A549 (cell line): ENCODE results near the gene TACSTD2. TPM values are rescaled to one million over a fixed set of nuclear protein-coding genes. Genes with fewer than 3 reads are reported as not detected.

Experiments used
- ATAC-seq, 2 experiments: fragments of 200-7000 bp in 1 of 2; fragments of >200 bp in 1 of 2; cut with Nextera tagmentation in 1 of 2; cut with Tn5 transposase in 1 of 2; 3 replicates each; pipeline versions ENCODE4 v1.8.0 to v1.9.1; 2018 to 2020; ENCODE audit warnings: mild to moderate bottlenecking in 1 of 2, moderate library complexity in 1 of 2
- CTCF ChIA-PET: fragments of 300-600 bp; sonication (Branson Sonifier 250); formaldehyde crosslinking; extraction: SDS; loops from one replicate; lab custom pipeline; 2021; ENCODE audit warnings: antibody characterized with exemption, inconsistent platforms; lab: Yijun Ruan, JAX
- POLR2A ChIA-PET: fragments of 350-600 bp; formaldehyde crosslinking; extraction: SDS; loops from one replicate; lab custom pipeline; 2021; ENCODE audit warnings: antibody characterized with exemption, inconsistent platforms; lab: Yijun Ruan, JAX
- DNase-seq, 2 experiments: peaks; one replicate each; pipeline versions ENCODE4 v3.0.0 to v3.0.0-alpha.2; 2011 to 2016; ENCODE audit warnings: low read depth in 1 of 2, low spot score in 1 of 2
- FAIRE-seq: peaks from 2 replicates; lab custom pipeline; 2011; peaks lifted over from hg19 to GRCh38; lab: Jason Lieb, UNC
- H3K27ac ChIP-seq, 2 experiments: fragments of >200 bp; sonication (Bioruptor Twin); formaldehyde crosslinking; 3 replicates each; pipeline ENCODE4 v1.5.1; 2016 to 2017
- H3K4me1 ChIP-seq: fragments of >200 bp; sonication (Bioruptor Twin); formaldehyde crosslinking; 3 replicates; pipeline ENCODE4 v1.6.1; 2016
- H3K4me2 ChIP-seq: fragments of >200 bp; sonication (Bioruptor Twin); formaldehyde crosslinking; 3 replicates; pipeline ENCODE4 v1.6.1; 2016
- H3K4me3 ChIP-seq: fragments of >200 bp; sonication (Bioruptor Twin); formaldehyde crosslinking; 3 replicates; pipeline ENCODE4 v1.5.1; 2016
- H3K9me3 ChIP-seq: fragments of >200 bp; sonication (Bioruptor Twin); formaldehyde crosslinking; 3 replicates; pipeline ENCODE4 v1.6.1; 2016
- CBX8 ChIP-seq: fragments of 200-600 bp; sonication (generic); IDR thresholded peaks from 2 replicates; pipeline ENCODE4 v1.6.1; 2016
- CEBPB ChIP-seq, 2 experiments: fragments of >200 bp in 1 of 2; sonication (Bioruptor Twin) in 1 of 2; formaldehyde crosslinking in 1 of 2; IDR thresholded peaks; 2 replicates each; pipeline ENCODE4 v1.6.1; 2012 to 2016
- CHD4 ChIP-seq: fragments of 200-600 bp; sonication (generic); IDR thresholded peaks from 2 replicates; pipeline ENCODE4 v1.6.1; 2016; ENCODE audit warnings: antibody characterized with exemption, mild to moderate bottlenecking, borderline replicate concordance
- EHMT2 ChIP-seq: fragments of 200-600 bp; sonication (generic); IDR thresholded peaks from 2 replicates; pipeline ENCODE4 v1.6.1; 2016; ENCODE audit warnings: antibody characterized with exemption, low read depth, mild to moderate bottlenecking, moderate library complexity
- HDAC2 ChIP-seq: fragments of 200-600 bp; sonication (generic); IDR thresholded peaks from 2 replicates; pipeline ENCODE4 v1.6.1; 2016
- JUN ChIP-seq, 2 experiments: fragments of >200 bp; sonication (Bioruptor Twin); formaldehyde crosslinking; IDR thresholded peaks; 2 replicates in 1 of 2; 3 replicates in 1 of 2; pipeline ENCODE4 v1.6.1; 2016 to 2017
- MAFK ChIP-seq: fragments of 450-650 bp; IDR thresholded peaks from 2 replicates; pipeline ENCODE4 v1.6.1; 2014; ENCODE audit not compliant: partially characterized antibody
- NFE2L2 ChIP-seq: fragments of 150-350 bp; conservative IDR thresholded peaks from 2 replicates; pipeline ENCODE4 v1.6.1; 2014; ENCODE audit warnings: low read length
- NPAS2 ChIP-seq: fragments of 250-450 bp; sonication (Bioruptor Pico); IDR thresholded peaks from 2 replicates; pipeline ENCODE4 v1.8.0; 2022; ENCODE audit warnings: mild to moderate bottlenecking, moderate library complexity, borderline replicate concordance
- PHF8 ChIP-seq: fragments of 200-600 bp; sonication (generic); IDR thresholded peaks from 2 replicates; pipeline ENCODE4 v1.6.1; 2016; ENCODE audit warnings: low read depth, mild to moderate bottlenecking, antibody characterized with exemption, moderate library complexity, borderline replicate concordance
- POLR2A ChIP-seq: IDR thresholded peaks from 2 replicates; pipeline ENCODE4 v1.6.1; 2012; ENCODE audit warnings: mild to moderate bottlenecking, low read length
- POLR2AphosphoS2 ChIP-seq: conservative IDR thresholded peaks from 2 replicates; pipeline ENCODE4 v1.6.1; 2012; ENCODE audit warnings: low read length, improper control_type of control experiment, inconsistent platforms
- RAD21 ChIP-seq, 2 experiments: fragments of >200 bp in 1 of 2; sonication (Bioruptor Twin) in 1 of 2; formaldehyde crosslinking in 1 of 2; IDR thresholded peaks in 1 of 2; conservative IDR thresholded peaks in 1 of 2; 2 replicates in 1 of 2; 3 replicates in 1 of 2; pipeline ENCODE4 v1.6.1; 2012 to 2018; ENCODE audit warnings: inconsistent platforms in 1 of 2
- RCOR1 ChIP-seq: fragments of 150-350 bp; IDR thresholded peaks from 2 replicates; pipeline ENCODE4 v1.6.1; 2014; ENCODE audit warnings: antibody characterized with exemption, low read length, low read depth
- SREBF2 ChIP-seq: fragments of 450-650 bp; IDR thresholded peaks from 2 replicates; pipeline ENCODE4 v1.6.1; 2014; ENCODE audit warnings: mild to moderate bottlenecking, moderate library complexity
- TP53 ChIP-seq: fragments of 250-450 bp; sonication (Bioruptor Pico); IDR thresholded peaks from 2 replicates; pipeline ENCODE4 v1.5.0; 2021; ENCODE audit warnings: mild to moderate bottlenecking, moderate library complexity
- ZFP36 ChIP-seq: fragments of 450-650 bp; IDR thresholded peaks from 2 replicates; pipeline ENCODE4 v1.6.1; 2014; ENCODE audit warnings: borderline replicate concordance; ENCODE audit not compliant: partially characterized antibody
- ZNF302 ChIP-seq: fragments of 250-450 bp; sonication (Bioruptor Pico); IDR thresholded peaks from 2 replicates; pipeline ENCODE4 v1.9.0; 2021; ENCODE audit warnings: inconsistent platforms, mild to moderate bottlenecking, moderate library complexity
- WGBS: methylation state at CpG from one replicate; pipeline ENCODE4 v1.1.6; 2017; ENCODE audit errors: missing lambda C conversion rate; 5-methylcytosine and 5-hydroxymethylcytosine counted together
- polyA plus RNA-seq, 4 experiments: library from polyadenylated mRNA; depleted of rRNA in 3 of 4; stranded (reverse); fragments of >200 nt; fragmentation: RNase III in 1 of 4; extraction: RNeasy Plus Mini Kit Qiagen cat#74134 plus additional on column Dnase treatment in 1 of 4; gene quantifications; 2 replicates in 3 of 4; 3 replicates in 1 of 4; pipeline ENCODE4 v1.2.3, GENCODE V29; 2011 to 2017
- TF ChIP-seq, protein P1 (sequence below): fragments of >200 bp; sonication (Bioruptor Twin); formaldehyde crosslinking; IDR thresholded peaks from 3 replicates; pipeline ENCODE4 v1.6.1; 2016
- TF ChIP-seq, protein P2 (sequence below): fragments of 250-450 bp; sonication (Bioruptor Pico); IDR thresholded peaks from 2 replicates; pipeline ENCODE4 v1.5.0; 2021; ENCODE audit warnings: mild to moderate bottlenecking, moderate library complexity, borderline replicate concordance
- TF ChIP-seq, protein P3 (sequence below): fragments of >200 bp; sonication (Bioruptor Twin); formaldehyde crosslinking; IDR thresholded peaks from 2 replicates; pipeline ENCODE4 v1.6.1; 2016
- TF ChIP-seq, protein P4 (sequence below): fragments of >200 bp; sonication (Bioruptor Twin); formaldehyde crosslinking; IDR thresholded peaks from 3 replicates; pipeline ENCODE4 v1.5.1; 2016
- TF ChIP-seq, protein P5 (sequence below): fragments of 150-350 bp; IDR thresholded peaks from 2 replicates; pipeline ENCODE4 v1.6.1; 2014; ENCODE audit warnings: low read depth, mild to moderate bottlenecking, low read length

TACSTD2 gene
- polyA plus RNA-seq, 2 of the 4 experiments (the other 2 are of a cell fraction): not detected

DNA sequence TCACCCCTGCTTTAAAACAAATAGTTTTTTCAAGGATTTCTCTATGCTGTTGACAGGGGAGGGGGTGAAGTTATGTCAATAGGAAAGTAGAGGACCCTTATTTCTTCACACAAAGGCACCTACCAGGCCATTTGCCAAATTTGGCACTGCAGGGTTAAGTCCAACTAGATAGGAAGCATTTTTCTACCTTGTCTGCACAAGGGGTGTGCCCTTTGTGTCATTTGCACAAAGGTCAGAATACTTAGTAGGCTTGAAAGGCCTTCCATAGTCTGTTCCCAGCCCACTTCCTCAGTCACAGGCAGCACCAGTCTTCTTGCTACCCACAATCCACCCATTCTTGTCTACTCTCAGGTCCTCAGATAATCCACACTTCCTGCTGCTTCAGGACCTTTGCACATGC is 7.0 kb downstream of the TACSTD2 start:
- Histone ChIP-seq H3K4me3 (no peak overlapping the region), H3K27ac (no peak overlapping the region), H3K4me1 (no peaks in the 10 kb centered on the region), H3K4me2 (no peak overlapping the region), H3K9me3 (no peaks in the 10 kb centered on the region)
- no peak for TF ChIP-seq MAFK
- no peak for TF ChIP-seq POLR2A
- POLR2A ChIA-PET: no interaction called here
- DNase-seq (no peak), ATAC-seq (no peak), FAIRE-seq (no peak)
- CTCF ChIA-PET: no interaction called here

DNA sequence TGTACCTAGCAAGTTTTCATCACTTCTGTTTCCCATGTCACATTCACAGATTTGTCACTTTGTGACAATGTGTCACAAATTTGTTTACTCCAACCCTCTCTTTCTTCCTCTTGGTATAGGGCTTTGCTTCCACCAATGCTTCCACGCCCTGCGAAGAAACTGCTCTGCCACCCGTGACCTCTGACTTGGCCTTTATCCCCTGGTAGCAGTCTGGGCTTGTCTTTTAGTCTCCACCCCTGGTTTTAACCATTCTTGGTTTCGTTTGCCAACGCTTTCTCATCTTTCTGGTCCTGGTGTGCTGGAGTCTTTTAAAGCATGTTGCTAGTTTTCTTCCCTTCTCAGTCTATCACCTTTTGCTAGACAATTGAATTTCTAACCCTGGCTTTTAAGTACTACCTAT is 8.1 kb downstream of the TACSTD2 start:
- no peak for FAIRE-seq
- ChIA-PET POLR2A (no interaction called here), CTCF (interaction anchor here (1.3 kb wide), 2 partner anchors 16 to 28 kb away, joined by 3 read pairs; no protein-coding TSS in a partner anchor)
- H3K4me3 ChIP-seq: no peak overlapping the region
- H3K4me2 ChIP-seq: no peak overlapping the region
- no peaks in the 10 kb centered on the region for H3K9me3 ChIP-seq
- no peak for DNase-seq
- no peaks in the 10 kb centered on the region for H3K4me1 ChIP-seq
- TF ChIP-seq CHD4 (no peak), POLR2AphosphoS2 (no peak), PHF8 (no peak), RCOR1 (no peak), TP53 (no peak), CBX8 (no peak), EHMT2 (no peak), NFE2L2 (no peak), RAD21 (conservative IDR thresholded peaks at IDR 0.05 in 1 of 2, IDR thresholded peaks at IDR 0.05 in 1 of 2) (no peak), CEBPB (IDR thresholded peaks at IDR 0.05) (no peak), JUN (IDR thresholded peaks at IDR 0.05) (no peak), SREBF2 (no peak), HDAC2 (no peak), ZFP36 (no peak)
- TF ChIP-seq, protein P1, sequence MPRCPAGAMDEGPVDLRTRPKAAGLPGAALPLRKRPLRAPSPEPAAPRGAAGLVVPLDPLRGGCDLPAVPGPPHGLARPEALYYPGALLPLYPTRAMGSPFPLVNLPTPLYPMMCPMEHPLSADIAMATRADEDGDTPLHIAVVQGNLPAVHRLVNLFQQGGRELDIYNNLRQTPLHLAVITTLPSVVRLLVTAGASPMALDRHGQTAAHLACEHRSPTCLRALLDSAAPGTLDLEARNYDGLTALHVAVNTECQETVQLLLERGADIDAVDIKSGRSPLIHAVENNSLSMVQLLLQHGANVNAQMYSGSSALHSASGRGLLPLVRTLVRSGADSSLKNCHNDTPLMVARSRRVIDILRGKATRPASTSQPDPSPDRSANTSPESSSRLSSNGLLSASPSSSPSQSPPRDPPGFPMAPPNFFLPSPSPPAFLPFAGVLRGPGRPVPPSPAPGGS: no peak
- TF ChIP-seq, protein P2, sequence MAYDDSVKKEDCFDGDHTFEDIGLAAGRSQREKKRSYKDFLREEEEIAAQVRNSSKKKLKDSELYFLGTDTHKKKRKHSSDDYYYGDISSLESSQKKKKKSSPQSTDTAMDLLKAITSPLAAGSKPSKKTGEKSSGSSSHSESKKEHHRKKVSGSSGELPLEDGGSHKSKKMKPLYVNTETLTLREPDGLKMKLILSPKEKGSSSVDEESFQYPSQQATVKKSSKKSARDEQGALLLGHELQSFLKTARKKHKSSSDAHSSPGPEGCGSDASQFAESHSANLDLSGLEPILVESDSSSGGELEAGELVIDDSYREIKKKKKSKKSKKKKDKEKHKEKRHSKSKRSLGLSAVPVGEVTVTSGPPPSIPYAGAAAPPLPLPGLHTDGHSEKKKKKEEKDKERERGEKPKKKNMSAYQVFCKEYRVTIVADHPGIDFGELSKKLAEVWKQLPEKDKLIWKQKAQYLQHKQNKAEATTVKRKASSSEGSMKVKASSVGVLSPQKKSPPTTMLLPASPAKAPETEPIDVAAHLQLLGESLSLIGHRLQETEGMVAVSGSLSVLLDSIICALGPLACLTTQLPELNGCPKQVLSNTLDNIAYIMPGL (CRISPR knock-in tag): no peak
- TF ChIP-seq, protein P3, sequence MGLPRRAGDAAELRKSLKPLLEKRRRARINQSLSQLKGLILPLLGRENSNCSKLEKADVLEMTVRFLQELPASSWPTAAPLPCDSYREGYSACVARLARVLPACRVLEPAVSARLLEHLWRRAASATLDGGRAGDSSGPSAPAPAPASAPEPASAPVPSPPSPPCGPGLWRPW: no peak
- WGBS: 61% methylated on average over 5 of the region's 5 CpGs
- no peak overlapping the region for H3K27ac ChIP-seq
- no peak for ATAC-seq

DNA sequence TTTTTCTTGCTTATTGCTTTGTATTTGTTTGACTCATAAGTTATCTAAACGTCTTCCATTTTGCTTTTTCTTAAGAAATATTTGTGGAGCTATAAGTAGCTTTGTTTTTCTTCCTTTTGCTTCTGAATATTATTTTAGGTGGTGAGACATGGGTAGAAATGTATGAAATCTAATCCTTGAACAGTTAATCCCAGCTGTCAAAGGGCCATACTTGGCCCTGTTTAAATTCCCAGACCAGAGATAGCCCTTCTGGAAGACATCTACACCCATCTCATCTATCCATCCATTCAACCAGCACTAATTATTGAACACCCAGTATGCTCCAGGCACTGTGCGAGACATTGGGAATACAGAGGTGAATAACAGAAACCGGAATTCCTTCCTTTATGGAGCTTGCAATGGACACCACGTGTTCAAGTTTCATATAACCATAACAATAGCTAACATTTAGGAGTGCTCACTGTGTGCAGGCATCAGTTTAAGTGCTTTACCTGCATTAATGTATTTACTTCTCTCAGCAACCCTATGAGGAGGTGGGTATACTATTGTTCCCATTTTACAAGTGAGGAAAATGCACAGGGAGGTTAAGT is 8.7 kb downstream of the TACSTD2 start:
- H3K9me3 ChIP-seq: no peaks in the 10 kb centered on the region
- DNase-seq (no peak), FAIRE-seq (no peak), ATAC-seq (no peak)
- WGBS: 44% methylated on average over 4 of the region's 4 CpGs
- H3K4me2 ChIP-seq: no peak overlapping the region
- no peaks in the 10 kb centered on the region for H3K4me1 ChIP-seq
- TF ChIP-seq, protein P4, sequence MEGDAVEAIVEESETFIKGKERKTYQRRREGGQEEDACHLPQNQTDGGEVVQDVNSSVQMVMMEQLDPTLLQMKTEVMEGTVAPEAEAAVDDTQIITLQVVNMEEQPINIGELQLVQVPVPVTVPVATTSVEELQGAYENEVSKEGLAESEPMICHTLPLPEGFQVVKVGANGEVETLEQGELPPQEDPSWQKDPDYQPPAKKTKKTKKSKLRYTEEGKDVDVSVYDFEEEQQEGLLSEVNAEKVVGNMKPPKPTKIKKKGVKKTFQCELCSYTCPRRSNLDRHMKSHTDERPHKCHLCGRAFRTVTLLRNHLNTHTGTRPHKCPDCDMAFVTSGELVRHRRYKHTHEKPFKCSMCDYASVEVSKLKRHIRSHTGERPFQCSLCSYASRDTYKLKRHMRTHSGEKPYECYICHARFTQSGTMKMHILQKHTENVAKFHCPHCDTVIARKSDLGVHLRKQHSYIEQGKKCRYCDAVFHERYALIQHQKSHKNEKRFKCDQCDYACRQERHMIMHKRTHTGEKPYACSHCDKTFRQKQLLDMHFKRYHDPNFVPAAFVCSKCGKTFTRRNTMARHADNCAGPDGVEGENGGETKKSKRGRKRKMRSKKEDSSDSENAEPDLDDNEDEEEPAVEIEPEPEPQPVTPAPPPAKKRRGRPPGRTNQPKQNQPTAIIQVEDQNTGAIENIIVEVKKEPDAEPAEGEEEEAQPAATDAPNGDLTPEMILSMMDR: no peak
- no peak for TF ChIP-seq NPAS2 (CRISPR knock-in tag)
- TF ChIP-seq, protein P5, sequence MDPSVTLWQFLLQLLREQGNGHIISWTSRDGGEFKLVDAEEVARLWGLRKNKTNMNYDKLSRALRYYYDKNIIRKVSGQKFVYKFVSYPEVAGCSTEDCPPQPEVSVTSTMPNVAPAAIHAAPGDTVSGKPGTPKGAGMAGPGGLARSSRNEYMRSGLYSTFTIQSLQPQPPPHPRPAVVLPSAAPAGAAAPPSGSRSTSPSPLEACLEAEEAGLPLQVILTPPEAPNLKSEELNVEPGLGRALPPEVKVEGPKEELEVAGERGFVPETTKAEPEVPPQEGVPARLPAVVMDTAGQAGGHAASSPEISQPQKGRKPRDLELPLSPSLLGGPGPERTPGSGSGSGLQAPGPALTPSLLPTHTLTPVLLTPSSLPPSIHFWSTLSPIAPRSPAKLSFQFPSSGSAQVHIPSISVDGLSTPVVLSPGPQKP: no peak
- TF ChIP-seq HDAC2: no peak
- TF ChIP-seq ZNF302 (CRISPR knock-in tag): no peak
- TF ChIP-seq POLR2A: no peak
- ChIA-PET CTCF (interaction anchor here (1.3 kb wide), 2 partner anchors 15 to 28 kb away, joined by 3 read pairs; no protein-coding TSS in a partner anchor), POLR2A (no interaction called here)
- H3K27ac ChIP-seq: no peak overlapping the region
- no peak overlapping the region for H3K4me3 ChIP-seq
